Frontal cortex (tissue), 4 donors: ENCODE results near the gene RYK. TPM values are rescaled to one million over a fixed set of nuclear protein-coding genes. Genes with fewer than 3 reads are reported as not detected.
A peak's percentile ranks its signal among the peaks of the same experiment; 100 is the strongest.
"Not testable (repeated sequence)": the region's sequence is repeated elsewhere in the genome, so short reads cannot be mapped to it uniquely, and the experiment has no call there.

Experiments
- DNase-seq, 2 donors: peaks; one replicate each; pipeline ENCODE4 v3.0.0; 2012; ENCODE audit warnings: low spot score in 2 of 2
- FAIRE-seq: peaks from 2 replicates; lab custom pipeline; 2012; peaks lifted over from hg19 to GRCh38; lab: Jason Lieb, UNC
- total RNA-seq: library from RNA; depleted of rRNA; stranded (reverse); fragments of >200 nt; gene quantifications from one replicate; pipeline ENCODE4 v1.2.3, GENCODE V29; 2014
- donor health status: control.
- donor health status: control.
- donor health status: control.

Gene RYK
- 89.3 TPM for total RNA-seq

GRCh38 chr3:134250717-134251220 is at the start of gene RYK:
Gene RYK (minus strand): TSS chr3:134250859. CDS start chr3:134250654, 205 bp downstream.
- FAIRE-seq = no peak
- peak; percentile 86 to 87 for DNase-seq

- FAIRE-seq (no peak), DNase-seq (no peak)
These were observed 49.2 kb upstream of the RYK start for GRCh38 chr3:134299888-134300206.

GRCh38 chr3:134299185-134299887 is 48.7 kb upstream of the RYK start:
- FAIRE-seq = no peak
- no peak for DNase-seq

- no peak for FAIRE-seq
- no peak for DNase-seq
These were observed 47.6 kb upstream of the RYK start for GRCh38 chr3:134298249-134298648.

GRCh38 chr3:134296616-134297015 is 46.0 kb upstream of the RYK start:
- no peak for FAIRE-seq
- no peak for DNase-seq

- DNase-seq (no peak), FAIRE-seq (no peak)
These were observed 45.3 kb upstream of the RYK start for GRCh38 chr3:134295930-134296329.

GRCh38 chr3:134294302-134295280 is 43.9 kb upstream of the RYK start:
- no peak for DNase-seq
- FAIRE-seq = no peak

GRCh38 chr3:134291319-134292254 is 40.9 kb upstream of the RYK start:
- DNase-seq = no peak
- no peak for FAIRE-seq

GRCh38 chr3:134287512-134287911 is 36.9 kb upstream of the RYK start:
- DNase-seq = no peak
- no peak for FAIRE-seq

GRCh38 chr3:134284438-134284837 is 33.8 kb upstream of the RYK start:
- FAIRE-seq = no peak
- no peak for DNase-seq

GRCh38 chr3:134282659-134283047 is 32.0 kb upstream of the RYK start:
- FAIRE-seq = no peak

GRCh38 chr3:134281912-134282658 is 31.4 kb upstream of the RYK start:
- DNase-seq = no peak

More at GRCh38 chr3:134282659-134283047, 32.0 kb upstream of the RYK start:
- no peak for DNase-seq

GRCh38 chr3:134279466-134279865 is 28.8 kb upstream of the RYK start:
- no peak for DNase-seq
- no peak for FAIRE-seq

More at GRCh38 chr3:134281912-134282658, 31.4 kb upstream of the RYK start:
- FAIRE-seq = no peak

GRCh38 chr3:134277066-134277660 is 26.5 kb upstream of the RYK start:
- no peak for FAIRE-seq
- DNase-seq = no peak

GRCh38 chr3:134276086-134276485 is 25.4 kb upstream of the RYK start:
- DNase-seq = no peak
- FAIRE-seq = no peak

GRCh38 chr3:134275110-134275509 is 24.5 kb upstream of the RYK start:
- not testable (repeated sequence) for DNase-seq, FAIRE-seq

GRCh38 chr3:134274571-134274970 is 23.9 kb upstream of the RYK start:
- DNase-seq (no peak), FAIRE-seq (no peak)

- no peak for FAIRE-seq
- no peak for DNase-seq
These were observed 17.3 kb upstream of the RYK start for GRCh38 chr3:134267996-134268395.

- no peak for DNase-seq
These were observed 10.3 kb upstream of the RYK start for GRCh38 chr3:134260987-134261386.

More at GRCh38 chr3:134260987-134261386, 10.3 kb upstream of the RYK start:
- no peak for FAIRE-seq
